A549 (cell line): ENCODE measurements around the gene CASP6. TPM values are rescaled to one million over a fixed set of nuclear protein-coding genes. Genes with fewer than 3 reads are reported as not detected.

Source experiments
- ATAC-seq, 2 experiments: fragments of 200-7000 bp in 1 of 2; fragments of >200 bp in 1 of 2; cut with Nextera tagmentation in 1 of 2; cut with Tn5 transposase in 1 of 2; 3 replicates each; pipeline versions ENCODE4 v1.8.0 to v1.9.1; 2018 to 2020; ENCODE audit warnings: mild to moderate bottlenecking in 1 of 2, moderate library complexity in 1 of 2
- CTCF ChIA-PET: fragments of 300-600 bp; sonication (Branson Sonifier 250); formaldehyde crosslinking; extraction: SDS; loops from one replicate; lab custom pipeline; 2021; ENCODE audit warnings: antibody characterized with exemption, inconsistent platforms; lab: Yijun Ruan, JAX
- POLR2A ChIA-PET: fragments of 350-600 bp; formaldehyde crosslinking; extraction: SDS; loops from one replicate; lab custom pipeline; 2021; ENCODE audit warnings: antibody characterized with exemption, inconsistent platforms; lab: Yijun Ruan, JAX
- DNase-seq, 2 experiments: peaks; one replicate each; pipeline versions ENCODE4 v3.0.0 to v3.0.0-alpha.2; 2011 to 2016; ENCODE audit warnings: low read depth in 1 of 2, low spot score in 1 of 2
- FAIRE-seq: peaks from 2 replicates; lab custom pipeline; 2011; peaks lifted over from hg19 to GRCh38; lab: Jason Lieb, UNC
- H3K27ac ChIP-seq, 2 experiments: fragments of >200 bp; sonication (Bioruptor Twin); formaldehyde crosslinking; 3 replicates each; pipeline ENCODE4 v1.5.1; 2016 to 2017
- H3K4me1 ChIP-seq: fragments of >200 bp; sonication (Bioruptor Twin); formaldehyde crosslinking; 3 replicates; pipeline ENCODE4 v1.6.1; 2016
- H3K4me2 ChIP-seq: fragments of >200 bp; sonication (Bioruptor Twin); formaldehyde crosslinking; 3 replicates; pipeline ENCODE4 v1.6.1; 2016
- H3K4me3 ChIP-seq: fragments of >200 bp; sonication (Bioruptor Twin); formaldehyde crosslinking; 3 replicates; pipeline ENCODE4 v1.5.1; 2016
- H3K9me3 ChIP-seq: fragments of >200 bp; sonication (Bioruptor Twin); formaldehyde crosslinking; 3 replicates; pipeline ENCODE4 v1.6.1; 2016
- CBX2 ChIP-seq: fragments of 200-600 bp; sonication (generic); IDR thresholded peaks from 2 replicates; pipeline ENCODE4 v1.6.1; 2016; ENCODE audit warnings: low read depth, mild to moderate bottlenecking, borderline replicate concordance
- EHMT2 ChIP-seq: fragments of 200-600 bp; sonication (generic); IDR thresholded peaks from 2 replicates; pipeline ENCODE4 v1.6.1; 2016; ENCODE audit warnings: antibody characterized with exemption, low read depth, mild to moderate bottlenecking, moderate library complexity
- ESRRA ChIP-seq: fragments of 150-350 bp; IDR thresholded peaks from 2 replicates; pipeline ENCODE4 v1.6.1; 2014; ENCODE audit warnings: mild to moderate bottlenecking, low read length, borderline replicate concordance
- FOSB ChIP-seq: fragments of 250-450 bp; sonication (Bioruptor Pico); IDR thresholded peaks from 2 replicates; pipeline ENCODE4 v1.5.0; 2020; ENCODE audit warnings: mild to moderate bottlenecking, moderate library complexity
- FOSL2 ChIP-seq, 2 experiments: fragments of 450-650 bp in 1 of 2; fragments of >200 bp in 1 of 2; sonication (Bioruptor Twin) in 1 of 2; formaldehyde crosslinking; IDR thresholded peaks; 2 replicates each; pipeline versions ENCODE4 v1.5.0 to v1.6.1; 2016 to 2020; ENCODE audit warnings: mild to moderate bottlenecking in 1 of 2, moderate library complexity in 1 of 2
- HOXA7 ChIP-seq: fragments of 250-450 bp; sonication (Bioruptor Pico); IDR thresholded peaks from 2 replicates; pipeline ENCODE4 v1.5.0; 2020; ENCODE audit warnings: mild to moderate bottlenecking, moderate library complexity
- HOXB13 ChIP-seq: fragments of 250-450 bp; sonication (Bioruptor Pico); IDR thresholded peaks from 2 replicates; pipeline ENCODE4 v1.5.0; 2020; ENCODE audit warnings: low read depth, mild to moderate bottlenecking, moderate library complexity
- HOXB5 ChIP-seq: fragments of 250-450 bp; sonication (Bioruptor Pico); IDR thresholded peaks from 2 replicates; pipeline ENCODE4 v1.5.0; 2020; ENCODE audit warnings: mild to moderate bottlenecking, moderate library complexity
- JUNB ChIP-seq: fragments of >200 bp; sonication (Bioruptor Twin); formaldehyde crosslinking; IDR thresholded peaks from 2 replicates; pipeline ENCODE4 v1.6.1; 2016
- KDM5A ChIP-seq: fragments of 200-600 bp; sonication (generic); IDR thresholded peaks from 2 replicates; pipeline ENCODE4 v1.6.1; 2016; ENCODE audit warnings: antibody characterized with exemption, mild to moderate bottlenecking
- MAZ ChIP-seq: fragments of 150-350 bp; IDR thresholded peaks from 2 replicates; pipeline ENCODE4 v1.6.1; 2014; ENCODE audit warnings: antibody characterized with exemption, low read depth, low read length, borderline replicate concordance
- NFE2L2 ChIP-seq: fragments of 150-350 bp; conservative IDR thresholded peaks from 2 replicates; pipeline ENCODE4 v1.6.1; 2014; ENCODE audit warnings: low read length
- NR3C1 ChIP-seq: fragments of >200 bp; sonication (Bioruptor Twin); formaldehyde crosslinking; IDR thresholded peaks from 3 replicates; pipeline ENCODE4 v1.6.1; 2017
- POLR2A ChIP-seq: IDR thresholded peaks from 2 replicates; pipeline ENCODE4 v1.6.1; 2012; ENCODE audit warnings: mild to moderate bottlenecking, low read length
- POLR2AphosphoS2 ChIP-seq: conservative IDR thresholded peaks from 2 replicates; pipeline ENCODE4 v1.6.1; 2012; ENCODE audit warnings: low read length, improper control_type of control experiment, inconsistent platforms
- RNF2 ChIP-seq: fragments of 200-600 bp; sonication (generic); IDR thresholded peaks from 2 replicates; pipeline ENCODE4 v1.6.1; 2016; ENCODE audit warnings: low read depth, mild to moderate bottlenecking, antibody characterized with exemption, moderate library complexity, borderline replicate concordance
- SMC3 ChIP-seq: fragments of >200 bp; sonication (Bioruptor Twin); formaldehyde crosslinking; IDR thresholded peaks from 3 replicates; pipeline ENCODE4 v1.6.1; 2018; ENCODE audit warnings: inconsistent platforms
- SREBF2 ChIP-seq: fragments of 450-650 bp; IDR thresholded peaks from 2 replicates; pipeline ENCODE4 v1.6.1; 2014; ENCODE audit warnings: mild to moderate bottlenecking, moderate library complexity
- TP53 ChIP-seq: fragments of 250-450 bp; sonication (Bioruptor Pico); IDR thresholded peaks from 2 replicates; pipeline ENCODE4 v1.5.0; 2021; ENCODE audit warnings: mild to moderate bottlenecking, moderate library complexity
- ZFP36 ChIP-seq: fragments of 450-650 bp; IDR thresholded peaks from 2 replicates; pipeline ENCODE4 v1.6.1; 2014; ENCODE audit warnings: borderline replicate concordance; ENCODE audit not compliant: partially characterized antibody
- ZNF302 ChIP-seq: fragments of 250-450 bp; sonication (Bioruptor Pico); IDR thresholded peaks from 2 replicates; pipeline ENCODE4 v1.9.0; 2021; ENCODE audit warnings: inconsistent platforms, mild to moderate bottlenecking, moderate library complexity
- WGBS: methylation state at CpG from one replicate; pipeline ENCODE4 v1.1.6; 2017; ENCODE audit errors: missing lambda C conversion rate; 5-methylcytosine and 5-hydroxymethylcytosine counted together
- polyA plus RNA-seq, 4 experiments: library from polyadenylated mRNA; depleted of rRNA in 3 of 4; stranded (reverse); fragments of >200 nt; fragmentation: RNase III in 1 of 4; extraction: RNeasy Plus Mini Kit Qiagen cat#74134 plus additional on column Dnase treatment in 1 of 4; gene quantifications; 2 replicates in 3 of 4; 3 replicates in 1 of 4; pipeline ENCODE4 v1.2.3, GENCODE V29; 2011 to 2017
- TF ChIP-seq, protein P1 (sequence below): fragments of 250-450 bp; sonication (Bioruptor Pico); IDR thresholded peaks from 2 replicates; pipeline ENCODE4 v1.5.0; 2020; ENCODE audit warnings: low read depth, mild to moderate bottlenecking, moderate library complexity
- TF ChIP-seq, protein P2 (sequence below): IDR thresholded peaks from 2 replicates; pipeline ENCODE4 v1.6.1; 2012

The CASP6 gene
- polyA plus RNA-seq, 2 of the 4 experiments (the other 2 are of a cell fraction): 19.2 to 32.6 TPM

- peak overlapping the region; percentile 85 for H3K4me2 ChIP-seq
- peaks cover 16% of the 10 kb centered on the region for H3K4me1 ChIP-seq
- ATAC-seq (peak in 1 of 2 experiments; percentile 22; a peak in 2 of 6 replicates), DNase-seq (no peak), FAIRE-seq (no peak)
- H3K9me3 ChIP-seq: no peaks in the 10 kb centered on the region
- no peak for TF ChIP-seq POLR2A
- TF ChIP-seq, protein P1, sequence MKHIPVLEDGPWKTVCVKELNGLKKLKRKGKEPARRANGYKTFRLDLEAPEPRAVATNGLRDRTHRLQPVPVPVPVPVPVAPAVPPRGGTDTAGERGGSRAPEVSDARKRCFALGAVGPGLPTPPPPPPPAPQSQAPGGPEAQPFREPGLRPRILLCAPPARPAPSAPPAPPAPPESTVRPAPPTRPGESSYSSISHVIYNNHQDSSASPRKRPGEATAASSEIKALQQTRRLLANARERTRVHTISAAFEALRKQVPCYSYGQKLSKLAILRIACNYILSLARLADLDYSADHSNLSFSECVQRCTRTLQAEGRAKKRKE: no peak
- no peak for TF ChIP-seq HOXA7 (CRISPR knock-in tag)
- TF ChIP-seq, protein P2, sequence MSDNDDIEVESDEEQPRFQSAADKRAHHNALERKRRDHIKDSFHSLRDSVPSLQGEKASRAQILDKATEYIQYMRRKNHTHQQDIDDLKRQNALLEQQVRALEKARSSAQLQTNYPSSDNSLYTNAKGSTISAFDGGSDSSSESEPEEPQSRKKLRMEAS: no peak
- no peak for TF ChIP-seq JUNB
- TF ChIP-seq ESRRA: no peak
- no peak for TF ChIP-seq FOSL2 (IDR thresholded peaks at IDR 0.05)
- no peak for TF ChIP-seq FOSL2 (CRISPR knock-in tag; IDR thresholded peaks at IDR 0.05)
- no peak for TF ChIP-seq POLR2AphosphoS2
- TF ChIP-seq TP53 (CRISPR knock-in tag): no peak
- TF ChIP-seq ZNF302 (CRISPR knock-in tag): no peak
- TF ChIP-seq NFE2L2: no peak
- no peak for TF ChIP-seq HOXB13 (CRISPR knock-in tag)
- no peak for TF ChIP-seq HOXB5 (CRISPR knock-in tag)
- TF ChIP-seq ZFP36: no peak
- H3K27ac ChIP-seq: peak overlapping the region; percentile 78 to 97
- WGBS: 35% methylated on average over 11 of the region's 11 CpGs
- H3K4me3 ChIP-seq: peak overlapping the region; percentile 66
- ChIA-PET POLR2A (interaction anchor here (0.7 kb wide), 1 partner anchor 111 kb away, joined by 3 read pairs; no protein-coding TSS in a partner anchor), CTCF (interaction anchor here (0.7 to 1.9 kb wide), 5 partner anchors 38 to 283 kb away, joined by 3 to 6 read pairs (median 5); no protein-coding TSS in a partner anchor)
Observed at GRCh38 chr4:109703664-109704361, 568 bp upstream of the CASP6 start.

GRCh38 chr4:109701566-109702410, 1.5 kb downstream of the CASP6 start:
- DNase-seq: no peak
- no peak for ATAC-seq
- ChIA-PET CTCF (interaction anchor here (0.6 to 2.6 kb wide), 6 partner anchors 11 to 268 kb away, joined by 3 to 10 read pairs (median 4); partner anchors contain the start of gene SEC24B), POLR2A (interaction anchor here (0.5 to 1.2 kb wide), 2 partner anchors 113 to 1069 kb away, joined by 3 to 5 read pairs; no protein-coding TSS in a partner anchor)
- peak overlapping the region; percentile 66 for H3K4me3 ChIP-seq
- WGBS: 77% methylated on average over 21 of the region's 21 CpGs
- no peak for FAIRE-seq
- no peaks in the 10 kb centered on the region for H3K9me3 ChIP-seq
- peaks cover 16% of the 10 kb centered on the region for H3K4me1 ChIP-seq
- peak overlapping the region; percentile 78 to 97 for H3K27ac ChIP-seq
- H3K4me2 ChIP-seq: peak overlapping the region; percentile 85
- no peak for TF ChIP-seq CBX2
- TF ChIP-seq RNF2: no peak
- TF ChIP-seq SREBF2: no peak
- no peak for TF ChIP-seq EHMT2
- no peak for TF ChIP-seq MAZ
- TF ChIP-seq SMC3: no peak
- no peak for TF ChIP-seq FOSB
- TF ChIP-seq FOSL2 (IDR thresholded peaks at IDR 0.05): no peak
- no peak for TF ChIP-seq FOSL2 (CRISPR knock-in tag; IDR thresholded peaks at IDR 0.05)
- TF ChIP-seq KDM5A: no peak
- TF ChIP-seq NR3C1: no peak
- TF ChIP-seq, all 56 proteins: peak for 0
